ENCODE measurements around the gene KRTAP4-9.
"Not testable (repeated sequence)": the region's sequence is repeated elsewhere in the genome, so short reads cannot be mapped to it uniquely, and the experiment has no call there.

The KRTAP4-9 gene

GRCh38 chr17:41131979-41132378, 26.8 kb downstream of the KRTAP4-9 start:
- peak; percentile 67 for DNase-seq

- DNase-seq, result no peak
Observed at GRCh38 chr17:41133880-41134735, 28.9 kb downstream of the KRTAP4-9 start.

- not testable (repeated sequence) for DNase-seq
Observed at GRCh38 chr17:41139865-41140264, 34.7 kb downstream of the KRTAP4-9 start.

GRCh38 chr17:41140360-41141131, 35.4 kb downstream of the KRTAP4-9 start, which contains the start of gene KRTAP4-6:
TSS of gene KRTAP4-6 (minus strand) at chr17:41140544. CDS start at chr17:41140487, 57 bp downstream.
- peak; percentile 95 for DNase-seq

GRCh38 chr17:41141361-41141760, 36.2 kb downstream of the KRTAP4-9 start:
- DNase-seq, result no peak

GRCh38 chr17:41144846-41145245, 39.7 kb downstream of the KRTAP4-9 start:
- DNase-seq, result no peak

- DNase-seq, result no peak
Observed at GRCh38 chr17:41145261-41145660, 40.1 kb downstream of the KRTAP4-9 start.

GRCh38 chr17:41147531-41148204, 42.5 kb downstream of the KRTAP4-9 start:
- no peak for DNase-seq

GRCh38 chr17:41148971-41149651, 43.9 kb downstream of the KRTAP4-9 start:
- DNase-seq, result not testable (repeated sequence)

GRCh38 chr17:41149652-41149985, 44.4 kb downstream of the KRTAP4-9 start, which contains the start of gene KRTAP4-5:
TSS of gene KRTAP4-5 (minus strand) at chr17:41149825. CDS start at chr17:41149767, 58 bp downstream.
- DNase-seq, result no peak

GRCh38 chr17:41150026-41150425, 44.8 kb downstream of the KRTAP4-9 start:
- DNase-seq, result no peak

- no peak for DNase-seq
Observed at GRCh38 chr17:41151525-41151924, 46.3 kb downstream of the KRTAP4-9 start.

GRCh38 chr17:41153856-41154255, 48.7 kb downstream of the KRTAP4-9 start:
- DNase-seq, result no peak
